Anterior cingulate cortex (tissue), 58 donors: Measurements from ENCODE around the gene MFSD12.
"Not testable (repeated sequence)": the region's sequence is repeated elsewhere in the genome, so short reads cannot be mapped to it uniquely, and the experiment has no call there.

Experiments
- DNase-seq, 58 donors: peaks; one replicate each; lab custom pipeline; 2025; lab: John Stamatoyannopoulos, UW

MFSD12 gene

DNA sequence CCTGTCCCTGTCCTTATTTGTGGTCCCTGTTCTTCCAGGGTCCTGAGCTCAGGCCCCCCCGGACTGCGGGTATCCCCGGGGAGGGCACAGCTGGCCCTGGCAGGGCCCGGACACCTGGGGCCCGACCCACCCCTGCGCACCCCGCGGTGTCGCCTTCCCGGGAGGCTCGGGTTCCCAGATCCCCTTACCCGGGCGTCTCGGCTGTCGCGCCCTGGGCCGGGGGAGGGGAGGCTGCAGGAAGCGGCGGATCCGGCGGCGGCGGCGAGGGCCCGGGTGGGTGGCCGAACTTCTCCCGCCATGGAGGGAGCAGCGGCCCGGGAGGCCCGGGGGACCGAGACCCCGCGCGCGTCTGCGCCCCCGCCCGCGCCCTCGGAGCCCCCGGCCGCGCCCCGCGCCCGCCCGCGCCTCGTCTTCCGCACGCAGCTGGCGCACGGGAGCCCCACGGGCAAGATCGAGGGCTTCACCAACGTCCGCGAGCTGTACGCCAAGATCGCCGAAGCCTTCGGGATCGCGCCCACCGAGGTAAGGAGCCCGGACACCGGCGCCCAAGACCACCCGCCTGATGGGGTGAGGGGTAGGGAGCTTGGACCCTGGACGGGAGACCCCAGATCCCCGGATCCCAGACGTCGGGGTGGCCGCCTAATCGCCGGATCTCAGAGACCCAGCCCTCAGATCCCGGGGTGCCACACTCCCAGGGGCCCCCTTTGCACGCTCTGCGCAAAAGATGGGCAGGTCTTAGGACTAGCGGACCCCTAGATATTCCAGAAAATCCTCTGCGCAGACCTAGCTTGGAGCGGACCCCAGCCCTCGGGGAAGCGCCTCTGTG lies 28.1 kb upstream of the MFSD12 start, which contains the start of gene GIPC3:
Gene GIPC3 (plus strand): TSS at position 178 of the 826 bp plus-strand sequence. CDS start 120 bp downstream, at position 298.
- DNase-seq: no peak

DNA sequence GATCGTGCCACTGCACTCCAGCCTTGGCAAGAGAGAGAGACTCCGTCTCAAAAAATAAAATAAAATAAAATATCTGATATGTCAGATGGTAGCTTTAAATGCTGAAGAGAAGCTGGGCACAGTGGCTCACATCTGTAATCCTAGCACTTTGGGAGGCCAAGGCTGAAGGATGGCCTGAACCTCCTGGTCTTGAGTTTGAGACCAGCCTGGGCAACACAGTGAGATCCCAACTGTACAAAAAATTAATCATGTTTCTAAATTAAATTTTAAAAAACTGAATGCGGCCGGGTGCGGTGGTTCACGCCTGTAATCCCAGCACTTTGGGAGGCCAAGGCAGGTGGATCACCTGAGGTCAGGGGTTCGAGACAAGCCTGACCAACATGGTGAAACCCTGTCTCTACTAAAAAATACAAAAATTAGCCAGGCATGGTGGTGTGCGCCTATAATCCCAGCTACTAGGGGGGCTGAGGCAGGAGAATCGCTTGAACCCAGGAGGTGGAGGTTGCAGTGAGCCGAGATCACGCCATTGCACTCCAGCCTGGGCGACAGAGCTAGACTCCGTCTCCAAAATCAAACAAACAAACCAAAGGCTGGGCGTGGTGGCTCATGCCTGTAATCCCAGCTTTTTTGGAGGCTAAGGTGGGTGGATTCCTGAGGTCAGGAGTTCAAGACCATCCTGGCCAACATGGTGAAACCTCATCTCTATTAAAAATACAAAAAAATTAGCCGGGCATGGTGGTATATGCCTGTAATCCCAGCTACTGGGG lies 26.8 kb upstream of the MFSD12 start:
- not testable (repeated sequence) for DNase-seq

DNA sequence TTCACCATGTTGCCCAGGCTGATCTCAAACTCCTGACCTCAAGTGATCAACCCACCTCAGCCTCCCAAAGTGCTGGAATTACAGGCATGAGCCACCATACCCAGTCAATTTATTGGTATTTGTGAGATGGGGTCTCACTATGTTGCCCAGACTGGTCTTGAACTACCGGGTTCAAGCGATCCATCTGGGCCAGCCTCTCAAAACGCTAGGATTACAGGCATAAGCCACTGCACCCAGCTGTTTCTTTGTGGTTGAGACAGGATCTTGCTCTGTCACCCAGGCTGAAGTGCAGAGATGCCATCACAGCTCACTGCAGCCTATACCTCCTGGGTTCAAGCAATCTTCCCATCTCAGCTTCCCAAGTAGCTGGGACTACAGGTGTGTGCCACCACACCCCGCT lies 24.4 kb upstream of the MFSD12 start:
- not testable (repeated sequence) for DNase-seq

DNA sequence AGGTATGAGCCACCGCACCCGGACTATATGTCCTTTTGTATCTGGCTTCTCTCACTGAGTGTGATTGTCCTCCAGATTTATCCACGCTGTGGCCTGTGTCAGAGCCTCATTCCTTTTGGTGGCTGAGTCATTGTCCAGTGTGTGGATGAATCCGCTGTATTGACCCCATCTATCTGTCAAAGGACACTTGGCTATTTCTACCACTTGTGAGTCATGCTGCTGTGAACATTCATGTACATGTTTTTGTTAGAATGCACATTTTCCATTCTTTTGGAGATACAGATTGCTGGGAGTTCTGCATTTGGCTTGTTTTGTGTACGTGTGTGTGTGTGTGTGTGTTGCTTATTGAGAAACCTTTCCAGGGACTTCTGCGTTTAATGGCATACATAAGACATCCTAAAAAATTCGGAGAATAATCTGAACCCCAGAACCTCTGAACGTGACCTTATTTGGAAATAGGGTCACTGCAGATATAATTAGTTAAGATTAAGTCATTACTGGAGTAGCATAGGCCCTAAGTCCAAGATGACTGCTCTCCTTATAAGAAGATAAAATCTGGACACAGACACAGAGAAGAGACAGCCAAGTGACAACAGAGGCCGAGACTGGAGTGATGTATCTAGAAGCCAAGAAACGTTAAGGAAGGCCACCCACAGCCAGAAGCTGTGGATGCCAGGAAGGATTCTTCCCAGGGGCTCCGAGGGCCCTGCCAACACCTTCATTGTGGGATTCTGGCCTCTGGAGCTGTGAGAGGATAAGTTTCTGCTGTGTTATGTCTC lies 23.0 kb upstream of the MFSD12 start:
- DNase-seq: peak in 6 of 58 donors; percentile 14 to 47 (median 25)

DNA sequence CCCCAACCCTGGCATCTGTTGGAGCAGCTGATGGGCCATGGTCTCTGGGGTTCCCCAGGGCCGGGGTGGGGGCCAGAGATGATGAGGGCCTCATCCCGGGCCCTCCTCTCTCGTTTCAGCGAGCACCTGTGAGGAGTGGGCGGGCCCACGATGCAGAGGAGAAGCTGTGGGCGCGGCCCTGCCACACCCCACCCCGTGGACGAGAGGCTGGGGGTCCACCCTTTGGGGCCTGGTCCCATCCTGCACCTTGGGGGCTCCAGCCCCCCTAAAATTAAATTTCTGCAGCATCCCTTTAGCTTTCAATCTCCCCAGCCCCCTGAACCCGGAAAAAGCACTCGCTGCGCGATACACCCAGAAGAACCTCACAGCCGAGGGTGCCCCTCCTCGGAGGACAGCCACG lies 21.0 kb upstream of the MFSD12 start:
- DNase-seq: no peak

DNA sequence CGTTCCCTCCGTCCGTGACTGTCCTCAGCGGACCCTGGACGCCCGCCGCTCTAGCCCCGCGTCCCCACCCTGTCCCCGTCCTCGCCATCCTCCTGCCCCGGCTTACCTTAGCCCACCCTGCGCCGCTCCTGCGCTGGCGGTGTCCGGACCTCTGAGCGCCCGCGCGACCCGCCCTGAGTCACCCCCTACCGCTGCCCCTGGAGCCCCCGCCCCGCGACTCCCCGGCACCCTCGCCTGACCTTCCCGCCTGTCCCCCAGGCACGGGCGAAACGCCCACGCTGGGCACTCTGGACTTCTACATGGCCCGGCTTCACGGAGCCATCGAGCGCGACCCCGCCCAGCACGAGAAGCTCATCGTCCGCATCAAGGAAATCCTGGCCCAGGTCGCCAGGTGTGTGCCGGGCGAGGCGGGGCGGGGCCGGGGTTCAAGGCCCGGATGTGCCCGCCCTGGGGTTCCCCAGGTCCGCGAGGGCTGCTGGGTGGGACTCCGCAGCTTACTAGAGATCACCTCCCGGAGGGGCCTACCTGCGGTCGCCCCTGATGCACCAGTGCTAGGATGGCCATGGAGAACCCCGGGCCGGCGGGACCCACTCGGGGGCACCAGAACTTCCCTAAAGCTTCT lies 20.4 kb upstream of the MFSD12 start:
- DNase-seq: no peak

DNA sequence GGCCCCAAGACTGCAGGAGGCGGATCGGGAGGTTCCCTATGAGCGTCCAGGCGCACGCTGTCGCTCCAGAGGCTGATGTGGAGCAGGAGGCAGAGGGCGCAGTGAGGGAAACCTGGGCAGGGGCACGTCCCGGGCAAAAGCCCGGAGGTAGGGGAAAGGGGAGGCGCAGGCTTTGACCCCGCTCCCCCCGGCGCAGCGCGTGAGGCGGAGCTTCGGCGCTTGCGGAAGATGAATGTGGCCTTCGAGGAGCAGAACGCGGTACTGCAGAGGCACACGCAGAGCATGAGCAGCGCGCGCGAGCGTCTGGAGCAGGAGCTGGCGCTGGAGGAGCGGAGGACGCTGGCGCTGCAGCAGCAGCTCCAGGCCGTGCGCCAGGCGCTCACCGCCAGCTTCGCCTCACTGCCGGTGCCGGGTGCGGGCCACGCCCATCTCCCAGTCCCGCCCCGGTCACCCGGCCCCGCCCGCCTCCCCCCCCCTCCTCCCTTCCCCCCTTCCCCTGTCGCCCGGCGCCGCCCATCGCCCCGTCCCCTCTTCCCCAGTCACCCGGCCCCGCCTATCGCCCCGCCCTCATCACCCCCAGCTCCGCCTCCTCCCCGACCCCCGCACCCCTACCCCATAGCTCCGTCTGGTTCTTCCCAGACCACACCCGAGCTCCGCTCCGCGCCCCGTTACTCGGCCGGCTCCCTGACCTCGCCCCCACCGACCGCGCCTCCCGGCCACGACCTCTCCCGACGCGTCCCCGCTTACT lies 19.5 kb upstream of the MFSD12 start:
- peak in 50 of 58 donors; percentile 6 to 84 (median 44) for DNase-seq

DNA sequence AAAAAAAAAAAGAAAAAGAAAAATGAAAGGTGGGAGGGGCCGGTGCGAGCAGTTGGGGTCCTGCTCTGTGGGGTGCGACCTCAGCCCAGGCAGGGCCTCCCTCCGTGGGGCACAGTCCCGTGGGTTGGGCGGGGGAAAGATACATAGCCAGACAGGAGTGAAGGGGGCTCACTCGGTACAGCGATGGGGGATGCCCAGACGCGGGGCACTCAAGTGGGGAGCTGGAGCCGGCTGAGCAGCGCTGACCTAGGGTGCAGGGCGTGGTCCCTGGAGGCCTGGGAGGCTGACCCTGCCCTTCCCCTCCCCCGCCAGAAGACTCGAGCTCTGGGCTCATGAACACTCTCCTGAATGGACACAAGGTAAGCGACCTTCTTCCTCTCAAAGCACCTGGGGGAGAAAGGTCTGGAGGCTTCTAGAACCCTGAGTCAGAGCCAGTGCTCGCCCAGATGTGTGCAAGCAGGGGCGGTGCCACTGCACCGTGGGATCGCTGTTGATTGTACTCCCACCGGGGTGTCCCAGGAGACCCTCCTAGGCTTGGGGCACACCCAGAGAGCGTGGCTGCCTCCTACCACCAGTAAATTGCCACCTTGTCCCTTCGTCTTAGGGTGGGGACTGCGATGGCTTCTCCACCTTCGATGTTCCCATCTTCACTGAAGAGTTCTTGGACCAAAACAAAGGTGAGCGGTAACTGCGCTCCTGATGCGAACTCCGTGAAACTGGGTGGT lies 18.7 kb upstream of the MFSD12 start:
- DNase-seq: no peak

DNA sequence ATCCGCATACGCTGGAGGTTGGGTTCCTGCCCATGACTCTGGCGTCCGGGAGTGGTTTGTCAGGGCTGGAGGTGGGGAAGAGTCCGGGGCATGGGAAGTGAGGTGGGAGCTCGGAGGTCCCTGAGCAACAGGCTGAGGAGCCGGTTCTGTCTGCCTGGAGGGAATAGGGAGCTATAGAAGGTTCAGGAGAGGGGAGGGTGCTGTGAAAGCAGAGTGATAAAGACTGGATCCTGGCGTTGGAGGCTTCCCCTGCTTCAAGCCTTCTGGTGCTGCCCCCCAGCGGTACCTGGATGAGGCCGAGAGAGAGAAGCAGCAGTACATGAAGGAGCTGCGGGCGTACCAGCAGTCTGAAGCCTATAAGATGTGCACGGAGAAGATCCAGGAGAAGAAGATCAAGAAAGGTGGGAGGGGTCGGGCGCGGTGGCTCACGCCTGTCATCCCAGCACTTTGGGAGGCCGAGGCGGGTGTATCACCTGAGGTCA lies 17.9 kb upstream of the MFSD12 start:
- DNase-seq: peak in 16 of 58 donors; percentile 7 to 38 (median 24)

DNA sequence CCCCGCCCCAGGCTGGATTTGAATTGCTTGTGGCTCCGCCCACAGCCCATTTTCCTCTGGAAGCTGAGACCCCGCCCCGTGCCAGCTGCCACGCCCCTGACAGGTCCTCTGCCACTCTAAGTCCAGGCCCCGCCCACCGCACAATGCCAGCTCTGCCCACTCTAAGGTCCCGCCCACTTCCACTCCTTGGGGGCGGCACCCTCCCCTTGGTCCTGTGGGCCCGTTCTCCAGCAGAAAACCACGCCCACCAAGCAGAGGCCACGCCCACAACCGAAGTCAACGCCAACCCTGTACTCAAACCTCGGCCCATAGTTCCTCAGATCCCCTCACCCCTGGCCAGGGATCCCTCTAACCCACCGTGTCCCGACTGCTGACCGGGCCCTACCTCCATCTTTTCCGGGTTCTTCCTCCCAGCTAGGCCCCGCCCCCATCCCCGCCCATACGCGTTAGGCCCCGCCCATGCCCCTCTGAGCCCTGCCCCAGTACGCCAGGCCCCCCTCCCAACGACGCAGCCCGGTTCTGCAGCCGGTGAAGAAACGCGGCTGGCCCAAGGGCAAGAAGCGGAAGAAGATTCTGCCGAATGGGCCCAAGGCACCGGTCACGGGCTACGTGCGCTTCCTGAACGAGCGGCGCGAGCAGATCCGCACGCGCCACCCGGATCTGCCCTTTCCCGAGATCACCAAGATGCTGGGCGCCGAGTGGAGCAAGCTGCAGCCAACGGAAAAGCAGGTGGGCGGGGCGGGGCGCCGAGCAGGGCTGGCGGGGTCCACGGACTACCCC lies 16.7 kb upstream of the MFSD12 start:
- DNase-seq: peak in 49 of 58 donors; percentile 7 to 89 (median 56)

DNA sequence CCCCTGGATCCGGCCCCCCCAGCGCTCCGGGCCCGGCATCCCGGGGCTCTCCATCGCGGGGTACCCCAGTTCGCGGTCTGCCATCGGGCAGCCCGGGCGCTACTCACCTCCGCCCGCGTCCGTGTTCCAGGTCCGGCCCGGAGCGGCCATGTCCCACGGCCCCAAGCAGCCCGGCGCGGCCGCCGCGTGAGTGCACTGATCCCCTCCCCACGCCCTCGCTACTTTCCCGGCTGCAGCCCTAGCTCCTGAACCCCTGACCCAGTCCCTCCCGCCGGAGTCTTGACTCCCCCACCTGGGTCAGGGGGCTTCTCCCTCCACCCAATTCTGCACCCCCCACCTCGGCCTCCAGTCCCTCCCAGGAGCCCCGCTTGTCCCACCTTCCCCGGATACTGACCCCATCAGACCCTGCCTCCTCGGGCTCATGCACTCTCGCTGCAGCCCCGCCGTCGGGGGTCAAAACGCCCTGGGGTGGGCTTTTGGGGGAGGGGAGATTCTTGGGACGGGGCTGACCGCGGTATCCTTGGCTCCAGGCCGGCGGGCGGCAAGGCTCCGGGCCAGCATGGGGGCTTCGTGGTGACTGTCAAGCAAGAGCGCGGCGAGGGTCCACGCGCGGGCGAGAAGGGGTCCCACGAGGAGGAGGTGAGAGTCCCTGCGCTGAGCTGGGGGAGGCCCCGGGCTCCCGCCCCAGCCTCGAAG lies 15.9 kb upstream of the MFSD12 start:
- no peak for DNase-seq

DNA sequence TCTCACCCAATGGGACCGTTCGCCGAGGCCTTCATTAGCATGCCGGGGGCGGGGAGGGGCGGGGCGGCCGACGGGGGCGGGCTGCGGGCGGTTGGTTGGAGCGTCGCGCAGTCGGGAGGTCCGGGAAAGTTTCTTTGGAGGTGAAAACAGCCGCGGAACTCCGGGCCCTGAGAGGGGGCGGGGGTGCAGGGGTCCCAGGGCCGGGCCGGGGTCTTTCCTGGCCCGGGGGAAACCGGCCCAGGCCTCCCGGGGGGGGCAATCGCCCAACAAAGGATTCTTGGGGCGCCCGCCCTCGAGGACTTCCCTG lies 15.4 kb upstream of the MFSD12 start, which contains the start of gene HMG20B:
Gene HMG20B (plus strand): TSS at position 90 of the 307 bp plus-strand sequence. CDS start 366 bp downstream, outside the sequence.
- no peak for DNase-seq

DNA sequence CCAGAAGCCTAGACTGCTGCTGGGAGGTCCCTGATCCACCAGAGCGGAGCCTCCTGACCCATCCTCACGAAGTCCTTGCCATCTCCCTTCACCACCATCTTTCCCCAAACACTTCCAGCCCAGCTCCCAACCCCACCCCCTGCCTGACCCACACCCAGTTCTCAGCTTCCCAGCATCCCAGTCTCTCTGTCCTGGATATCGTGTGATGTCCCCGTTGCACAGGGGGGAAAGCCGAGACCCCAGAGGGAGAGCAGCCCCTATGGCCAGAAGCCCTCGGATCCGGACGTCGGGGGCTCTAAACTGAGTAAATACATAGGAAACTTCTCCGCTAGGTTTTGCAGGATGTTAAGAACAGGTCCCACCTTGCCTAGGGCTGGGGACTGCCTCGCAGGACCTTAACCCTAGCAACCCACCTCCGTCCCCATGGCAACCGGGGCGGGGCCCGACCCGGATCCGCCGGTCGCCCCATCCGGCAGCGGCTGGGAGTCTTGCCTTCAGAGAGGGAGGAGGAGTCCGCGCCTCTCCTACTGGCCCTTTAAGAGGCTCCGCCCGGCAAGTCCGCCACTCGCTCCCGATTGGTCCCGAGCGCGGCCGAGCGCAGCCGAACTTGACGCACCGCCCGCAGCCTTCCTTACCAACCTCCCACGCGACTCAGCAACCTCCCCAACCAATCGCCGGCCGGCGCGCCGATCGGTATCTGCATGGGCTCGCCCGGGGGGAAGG lies 14.9 kb upstream of the MFSD12 start:
- DNase-seq: peak; percentile 86 to 100 (median 99)

DNA sequence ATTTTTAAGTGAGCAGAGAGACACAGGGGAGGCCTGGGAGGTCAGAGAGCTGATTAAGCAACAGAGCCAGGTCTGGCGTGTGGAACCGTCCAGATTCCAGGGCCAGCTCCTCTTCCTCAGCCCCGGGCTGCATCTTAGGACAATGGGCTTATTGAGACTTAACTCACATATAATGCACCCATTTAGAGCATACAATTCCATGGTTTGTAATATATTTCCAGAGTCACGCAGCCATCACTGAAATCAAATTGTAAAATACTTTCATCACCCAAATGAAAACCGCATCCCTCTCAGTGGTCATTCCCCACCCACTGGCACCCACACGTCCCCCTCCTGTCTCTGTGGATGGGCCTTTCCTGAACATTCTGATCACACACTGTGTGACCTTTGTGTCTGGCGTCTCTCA lies 13.2 kb upstream of the MFSD12 start:
- DNase-seq: peak in 33 of 58 donors; percentile 12 to 82 (median 49)

DNA sequence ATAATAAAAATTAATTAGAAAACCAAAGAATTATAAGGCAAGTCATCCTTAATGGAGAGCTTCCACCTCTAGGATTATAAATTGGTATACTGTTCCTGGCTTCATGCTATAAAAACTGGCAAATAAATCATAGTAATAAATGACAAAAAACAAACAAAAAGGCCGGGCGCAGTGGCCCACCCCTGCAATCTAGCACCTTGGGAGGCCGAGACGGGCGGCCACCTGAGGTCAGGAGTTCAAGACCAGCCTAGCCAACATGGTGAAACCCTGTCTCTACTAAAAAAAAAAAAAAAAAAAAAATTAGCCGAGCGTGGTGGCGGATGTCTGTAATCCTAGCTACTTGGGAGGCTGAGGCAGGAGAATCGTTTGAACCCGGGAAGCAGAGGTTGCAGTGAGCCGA lies 12.7 kb upstream of the MFSD12 start:
- not testable (repeated sequence) for DNase-seq

DNA sequence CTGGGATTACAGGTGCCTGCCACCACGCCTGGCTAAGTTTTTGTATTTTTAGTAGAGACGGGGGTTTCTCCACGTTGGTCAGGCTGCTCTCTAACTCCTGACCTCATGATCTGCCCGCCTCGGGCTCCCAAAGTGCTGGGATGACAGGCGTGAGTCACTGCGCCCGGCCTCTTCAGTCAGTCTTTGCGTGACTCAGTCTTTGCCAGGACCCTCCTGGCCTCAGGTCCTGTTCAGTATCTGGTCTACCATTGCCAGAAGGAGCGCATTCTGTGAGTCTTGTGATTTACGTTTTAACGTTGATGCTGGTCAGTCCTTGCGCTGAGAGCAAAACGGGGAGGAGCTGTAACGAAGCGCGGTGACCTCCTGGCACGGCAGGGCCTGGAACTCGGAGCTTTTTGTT lies 7.8 kb upstream of the MFSD12 start:
- no peak for DNase-seq
